Skeletal muscle satellite cell (primary cell): ENCODE data around the gene ZBTB5.

ENCODE experiments used
- H3K27me3 ChIP-seq: 2 replicates; pipeline ENCODE4 v1.7.0; 2013; ENCODE audit warnings: low read length; ENCODE audit not compliant: control insufficient read depth, insufficient read depth
- H3K36me3 ChIP-seq: 2 replicates; pipeline ENCODE4 v1.7.0; 2013; ENCODE audit warnings: mild to moderate bottlenecking, control low read depth, low read length; ENCODE audit not compliant: insufficient read depth
- H3K4me1 ChIP-seq: 2 replicates; pipeline ENCODE4 v1.7.0; 2013; ENCODE audit warnings: low read length; ENCODE audit not compliant: control insufficient read depth, insufficient read depth
- H3K4me2 ChIP-seq: 2 replicates; pipeline ENCODE4 v1.7.0; 2013; ENCODE audit warnings: mild to moderate bottlenecking, low read length
- H3K4me3 ChIP-seq: 2 replicates; pipeline ENCODE4 v1.7.0; 2013; ENCODE audit warnings: low read length
- H3K9ac ChIP-seq: 2 replicates; pipeline ENCODE4 v1.7.0; 2013; ENCODE audit warnings: mild to moderate bottlenecking, low read depth, low read length, moderate library complexity
- H3K9me3 ChIP-seq: replicated peaks from 2 replicates; pipeline ENCODE4 v1.7.0; 2013; ENCODE audit warnings: mild to moderate bottlenecking, control low read depth, low read length

Gene ZBTB5

DNA sequence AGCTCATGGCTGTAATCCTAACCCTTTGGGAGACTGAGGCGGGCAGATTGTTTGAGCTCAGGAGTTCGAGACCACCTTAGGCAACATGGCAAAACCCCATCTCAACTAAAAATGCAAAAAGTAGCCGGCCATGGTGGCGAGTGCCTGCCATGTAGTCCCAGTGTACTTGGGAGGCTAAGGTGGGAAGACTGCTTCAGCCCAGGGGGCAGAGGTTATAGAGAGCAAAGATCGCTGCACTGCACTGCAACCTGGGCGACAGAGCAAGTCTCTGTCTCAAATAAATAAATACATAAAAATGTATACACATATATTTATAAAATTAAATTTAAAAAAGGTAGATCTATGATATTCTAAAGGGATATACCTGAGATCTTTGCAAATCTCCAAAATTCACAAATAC is 19.4 kb downstream of the ZBTB5 start:
- peaks cover 18% of the 10 kb centered on the region for H3K36me3 ChIP-seq
- no peaks in the 10 kb centered on the region for H3K9me3 ChIP-seq
- H3K4me2 ChIP-seq: no peak overlapping the region
- no peak overlapping the region for H3K4me3 ChIP-seq
- no peak overlapping the region for H3K9ac ChIP-seq
- H3K27me3 ChIP-seq: no peaks in the 10 kb centered on the region
- H3K4me1 ChIP-seq: no peaks in the 10 kb centered on the region

DNA sequence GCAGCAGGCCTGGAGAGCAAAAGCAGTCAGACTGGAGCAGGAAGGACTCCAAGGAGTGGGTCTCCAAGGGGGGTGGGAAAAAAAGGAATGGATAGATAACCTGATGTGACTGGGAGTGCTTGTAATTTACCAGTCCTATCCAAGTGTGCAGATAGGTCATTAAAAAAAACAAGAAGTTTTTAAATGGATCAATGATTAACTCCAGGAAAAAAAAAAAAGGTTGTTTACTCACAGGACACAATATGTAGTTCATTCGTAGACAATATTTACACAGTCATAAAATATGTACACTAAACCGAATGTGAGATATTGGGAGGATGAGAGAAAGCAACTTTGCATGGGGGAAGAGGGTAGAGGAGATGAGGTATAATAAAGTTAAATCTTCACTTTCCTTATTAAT is 20.4 kb downstream of the ZBTB5 start:
- peaks cover 22% of the 10 kb centered on the region for H3K36me3 ChIP-seq
- H3K4me1 ChIP-seq: no peaks in the 10 kb centered on the region
- no peaks in the 10 kb centered on the region for H3K9me3 ChIP-seq
- H3K4me2 ChIP-seq: no peak overlapping the region
- no peak overlapping the region for H3K9ac ChIP-seq
- no peak overlapping the region for H3K4me3 ChIP-seq
- no peaks in the 10 kb centered on the region for H3K27me3 ChIP-seq

DNA sequence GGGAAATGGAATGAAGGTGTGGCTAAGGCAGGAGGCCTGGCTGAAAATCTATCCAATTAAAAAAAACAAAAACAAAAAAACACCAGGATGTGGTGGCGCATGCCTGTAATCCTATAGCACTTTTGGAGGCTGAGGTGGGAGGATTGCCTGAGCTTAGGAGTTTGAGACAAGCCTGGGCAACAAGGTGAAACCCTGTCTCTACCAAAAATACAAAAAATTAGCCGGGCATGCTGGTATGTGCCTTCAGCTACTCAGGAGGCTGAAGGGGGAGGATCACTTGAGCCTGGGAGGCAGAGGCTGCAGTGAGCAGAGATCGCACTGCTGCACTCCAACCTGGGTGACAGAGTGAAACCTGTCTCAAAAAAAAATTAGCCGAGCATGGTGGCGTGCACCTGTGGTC is 21.7 kb downstream of the ZBTB5 start:
- Histone ChIP-seq H3K36me3 (peaks cover 34% of the 10 kb centered on the region), H3K4me2 (no peak overlapping the region), H3K4me1 (no peaks in the 10 kb centered on the region), H3K27me3 (no peaks in the 10 kb centered on the region), H3K9ac (no peak overlapping the region), H3K9me3 (no peaks in the 10 kb centered on the region), H3K4me3 (no peak overlapping the region)

DNA sequence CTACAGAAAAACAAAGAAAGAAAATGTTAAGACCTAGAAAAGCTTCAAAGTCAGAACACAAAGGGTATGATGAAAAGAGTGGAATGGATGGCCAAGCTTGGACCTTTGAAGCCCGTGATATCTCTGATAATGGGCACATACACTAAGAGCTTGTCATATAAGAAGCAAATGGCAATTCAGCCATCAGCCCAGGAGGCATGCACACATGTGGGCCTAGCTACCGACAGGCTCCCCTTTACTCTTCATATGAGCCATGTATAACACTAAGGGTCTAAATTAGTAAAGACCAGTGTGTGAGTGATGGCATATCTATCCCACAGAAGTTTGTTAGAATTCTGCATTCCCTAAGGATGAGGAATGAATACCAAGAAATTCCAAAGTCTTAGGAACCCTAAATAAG is 22.7 kb downstream of the ZBTB5 start:
- no peak overlapping the region for H3K4me2 ChIP-seq
- H3K4me1 ChIP-seq: no peaks in the 10 kb centered on the region
- H3K36me3 ChIP-seq: peaks cover 44% of the 10 kb centered on the region
- H3K27me3 ChIP-seq: no peaks in the 10 kb centered on the region
- no peak overlapping the region for H3K4me3 ChIP-seq
- no peaks in the 10 kb centered on the region for H3K9me3 ChIP-seq
- H3K9ac ChIP-seq: no peak overlapping the region

DNA sequence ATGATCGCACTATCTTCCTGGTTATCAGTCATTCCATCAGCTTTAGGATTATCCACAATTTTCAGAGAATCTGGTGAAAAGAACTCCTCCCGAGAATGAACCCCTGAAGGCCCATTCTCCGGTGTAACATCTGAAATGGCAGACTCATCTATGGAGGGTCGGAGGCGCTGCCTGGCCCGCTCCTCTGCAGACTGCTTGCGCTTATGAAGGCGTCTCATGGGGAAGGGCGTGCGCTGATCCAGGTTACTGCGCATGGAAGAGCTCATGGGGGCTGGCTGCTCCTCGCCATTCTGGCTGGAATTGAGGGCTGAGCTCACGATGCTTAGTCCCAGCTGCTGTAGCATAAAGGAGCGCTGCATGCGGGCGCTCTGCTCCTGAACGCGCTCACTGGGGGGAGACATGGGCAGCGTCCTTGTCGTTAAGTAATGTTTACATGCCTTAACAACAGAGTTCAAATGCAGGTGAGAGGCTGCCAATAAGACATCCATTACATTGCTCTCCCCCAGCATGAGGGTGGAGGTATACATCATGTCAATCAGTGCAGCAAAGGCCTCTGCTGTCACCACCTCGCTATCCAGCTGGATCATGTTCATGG is 23.4 kb downstream of the ZBTB5 start:
- H3K4me1 ChIP-seq: no peaks in the 10 kb centered on the region
- no peak overlapping the region for H3K9ac ChIP-seq
- H3K27me3 ChIP-seq: no peaks in the 10 kb centered on the region
- no peak overlapping the region for H3K4me3 ChIP-seq
- H3K36me3 ChIP-seq: peaks cover 51% of the 10 kb centered on the region
- no peak overlapping the region for H3K4me2 ChIP-seq
- H3K9me3 ChIP-seq: no peaks in the 10 kb centered on the region

DNA sequence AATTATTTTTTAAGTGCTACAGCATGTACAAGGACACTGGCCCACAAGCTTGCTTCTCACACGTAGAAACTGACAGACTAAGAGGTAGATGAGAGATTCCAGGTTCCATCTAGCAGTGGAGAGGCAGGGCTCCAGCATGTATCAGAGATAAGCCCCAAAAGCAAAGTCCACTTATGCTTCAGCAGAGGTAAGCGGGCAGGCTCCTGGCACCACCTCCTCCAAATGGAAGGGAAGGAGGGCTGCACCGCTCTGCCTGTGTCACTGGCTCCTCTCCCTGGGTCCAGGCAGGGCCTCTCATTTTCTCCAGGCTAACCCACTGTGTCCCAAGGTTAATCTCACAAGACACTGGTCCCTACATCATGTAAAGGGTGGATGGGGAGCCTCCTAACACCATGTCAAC is 26.9 kb downstream of the ZBTB5 start:
- H3K9me3 ChIP-seq: no peaks in the 10 kb centered on the region
- H3K4me3 ChIP-seq: no peak overlapping the region
- H3K4me1 ChIP-seq: no peaks in the 10 kb centered on the region
- H3K27me3 ChIP-seq: no peaks in the 10 kb centered on the region
- H3K36me3 ChIP-seq: peaks cover 82% of the 10 kb centered on the region
- no peak overlapping the region for H3K9ac ChIP-seq
- H3K4me2 ChIP-seq: no peak overlapping the region

DNA sequence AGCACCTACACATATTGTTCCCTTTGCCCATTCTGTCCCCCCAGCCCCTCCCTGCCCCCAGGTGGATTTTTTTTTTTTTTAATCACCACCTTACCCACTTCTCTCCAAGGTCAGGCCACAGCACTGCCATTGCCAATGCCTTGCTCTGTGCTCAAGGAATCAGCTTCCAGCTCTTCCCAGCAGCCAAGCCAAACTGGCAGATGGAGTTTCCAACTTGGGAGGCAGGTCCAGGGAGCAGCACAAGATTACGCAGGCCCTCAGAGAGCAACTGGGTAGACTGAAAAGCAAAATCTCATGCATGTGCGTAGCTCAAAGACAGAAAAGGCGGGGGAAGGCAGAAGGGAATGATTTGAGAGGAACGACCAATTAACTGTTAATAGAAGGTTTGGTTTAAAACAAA is 27.6 kb downstream of the ZBTB5 start:
- H3K36me3 ChIP-seq: peaks cover 82% of the 10 kb centered on the region
- no peak overlapping the region for H3K4me2 ChIP-seq
- no peaks in the 10 kb centered on the region for H3K27me3 ChIP-seq
- peaks cover 3% of the 10 kb centered on the region for H3K4me1 ChIP-seq
- no peaks in the 10 kb centered on the region for H3K9me3 ChIP-seq
- no peak overlapping the region for H3K9ac ChIP-seq
- H3K4me3 ChIP-seq: no peak overlapping the region

DNA sequence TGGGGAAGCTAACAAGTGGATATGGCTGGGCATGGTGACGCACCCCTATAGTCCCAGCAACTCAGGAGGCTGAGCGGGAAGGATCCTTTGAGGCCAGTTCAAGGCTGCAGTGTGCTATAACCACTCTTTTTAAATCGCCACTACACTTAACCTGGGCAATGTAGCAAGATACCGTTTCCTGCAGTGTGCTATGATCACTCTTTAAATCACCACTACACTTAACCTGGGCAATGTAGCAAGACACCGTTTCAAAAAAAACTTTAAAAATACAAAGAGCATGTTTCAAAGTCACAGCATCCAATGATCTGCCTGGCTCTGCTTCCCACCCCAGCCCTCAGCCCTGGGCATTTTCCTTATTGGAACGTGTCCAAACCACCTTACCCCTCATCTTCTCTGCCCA is 28.2 kb downstream of the ZBTB5 start:
- no peaks in the 10 kb centered on the region for H3K27me3 ChIP-seq
- H3K36me3 ChIP-seq: peaks cover 78% of the 10 kb centered on the region
- no peak overlapping the region for H3K4me3 ChIP-seq
- H3K9me3 ChIP-seq: no peaks in the 10 kb centered on the region
- no peak overlapping the region for H3K4me2 ChIP-seq
- no peak overlapping the region for H3K9ac ChIP-seq
- H3K4me1 ChIP-seq: peaks cover 6% of the 10 kb centered on the region

DNA sequence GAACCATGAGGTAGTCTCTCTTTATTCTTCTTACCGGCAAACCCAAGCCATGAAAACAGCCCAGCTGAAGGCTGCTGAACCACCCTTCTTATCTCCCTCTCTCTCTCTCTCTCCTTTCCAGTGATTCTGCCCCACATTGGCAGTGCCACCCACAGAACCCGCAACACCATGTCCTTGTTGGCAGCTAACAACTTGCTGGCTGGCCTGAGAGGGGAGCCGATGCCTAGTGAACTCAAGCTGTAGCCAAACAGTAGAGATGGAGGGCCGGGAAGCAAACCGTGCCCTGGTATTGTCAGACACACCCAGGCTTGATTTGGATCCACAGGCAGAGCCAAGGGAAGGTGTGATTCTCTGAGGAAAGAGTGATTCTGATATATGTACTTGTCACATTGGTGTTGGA is 28.7 kb downstream of the ZBTB5 start:
- no peaks in the 10 kb centered on the region for H3K9me3 ChIP-seq
- no peaks in the 10 kb centered on the region for H3K27me3 ChIP-seq
- H3K36me3 ChIP-seq: peaks cover 74% of the 10 kb centered on the region
- no peak overlapping the region for H3K4me3 ChIP-seq
- no peak overlapping the region for H3K4me2 ChIP-seq
- peaks cover 6% of the 10 kb centered on the region for H3K4me1 ChIP-seq
- H3K9ac ChIP-seq: no peak overlapping the region

DNA sequence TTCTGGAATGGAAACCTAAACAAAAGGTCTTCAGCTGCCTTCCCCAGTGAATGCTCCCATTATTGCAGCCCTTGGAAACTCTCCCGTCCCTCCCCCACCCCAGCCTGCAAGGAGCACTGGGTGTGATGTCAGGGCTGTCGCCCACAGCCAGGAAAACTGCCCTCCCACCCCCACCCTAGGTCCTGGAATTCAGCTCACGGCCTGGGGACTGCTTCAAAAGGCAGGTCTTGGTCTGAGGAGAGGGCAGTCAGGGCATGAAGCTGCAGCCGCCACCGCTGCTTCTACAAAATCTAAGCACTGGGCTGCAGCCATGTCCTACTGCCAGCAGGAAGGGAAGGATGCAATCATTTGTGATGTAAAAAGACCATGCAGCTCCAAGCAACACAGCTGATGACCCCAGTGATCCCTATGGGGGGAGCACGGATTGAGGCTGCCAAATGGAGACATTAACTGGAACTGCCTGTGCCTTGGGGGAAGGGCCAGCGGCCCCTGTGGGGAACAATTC is 31.3 kb downstream of the ZBTB5 start:
- H3K4me2 ChIP-seq: no peak overlapping the region
- H3K27me3 ChIP-seq: no peaks in the 10 kb centered on the region
- H3K9me3 ChIP-seq: no peaks in the 10 kb centered on the region
- H3K4me3 ChIP-seq: no peak overlapping the region
- peaks cover 74% of the 10 kb centered on the region for H3K36me3 ChIP-seq
- H3K9ac ChIP-seq: no peak overlapping the region
- peaks cover 6% of the 10 kb centered on the region for H3K4me1 ChIP-seq

DNA sequence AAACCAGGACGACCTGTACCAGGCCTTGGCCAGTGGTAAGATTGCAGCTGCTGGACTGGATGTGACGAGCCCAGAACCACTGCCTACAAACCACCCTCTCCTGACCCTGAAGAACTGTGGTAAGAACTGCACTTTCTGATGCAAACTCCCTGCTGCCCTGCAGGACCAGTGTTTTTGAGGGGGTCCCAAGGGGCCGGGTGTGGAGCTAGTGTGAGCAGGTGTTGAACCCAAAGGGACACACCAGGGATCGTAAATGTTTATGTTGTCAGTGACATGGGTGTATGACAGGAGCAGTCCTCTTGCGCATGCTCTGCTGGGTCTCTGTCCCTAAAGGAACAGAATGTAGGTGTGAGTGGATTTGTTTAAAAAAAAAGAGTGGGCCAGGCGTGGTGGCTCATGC is 33.2 kb downstream of the ZBTB5 start:
- Histone ChIP-seq H3K9me3 (no peaks in the 10 kb centered on the region), H3K9ac (no peak overlapping the region), H3K4me3 (no peak overlapping the region), H3K36me3 (peaks cover 71% of the 10 kb centered on the region), H3K4me2 (no peak overlapping the region), H3K27me3 (no peaks in the 10 kb centered on the region), H3K4me1 (peaks cover 6% of the 10 kb centered on the region)

DNA sequence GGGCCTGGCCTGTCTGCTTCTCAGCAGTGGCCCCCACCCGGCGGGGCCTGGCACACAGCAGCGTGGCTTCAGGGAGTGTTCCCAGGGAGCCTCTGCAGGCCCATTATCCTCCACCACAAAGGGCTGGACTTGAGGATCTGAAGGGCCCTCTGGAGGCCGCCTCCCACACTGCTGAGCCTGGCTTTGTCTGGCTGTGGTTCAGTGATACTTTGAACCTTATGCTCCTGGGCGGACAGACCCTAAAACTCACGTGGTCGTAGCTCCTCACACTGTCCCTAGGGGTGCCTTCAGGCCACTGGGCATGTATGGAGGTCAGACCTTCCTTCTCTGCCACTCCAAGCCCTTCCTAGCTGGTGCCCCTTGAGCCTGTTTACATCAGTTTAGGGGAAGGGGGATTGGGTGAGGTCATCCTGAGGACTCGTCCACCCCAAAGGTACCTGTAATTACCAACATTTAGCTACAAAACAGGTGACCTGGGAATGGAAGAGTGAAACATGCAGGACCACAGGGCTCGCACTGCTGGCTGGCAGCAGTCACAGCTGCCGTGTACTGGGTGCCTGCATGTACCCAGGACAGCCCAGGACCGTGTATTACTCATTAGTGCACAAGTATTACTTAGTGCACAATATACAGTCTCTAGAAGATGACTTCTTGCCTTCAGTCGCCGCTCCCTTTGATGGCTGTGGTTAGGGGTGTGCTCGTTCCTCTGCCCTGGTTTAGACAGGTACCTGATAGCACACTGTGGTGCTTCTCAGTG is 34.2 kb downstream of the ZBTB5 start:
- peaks cover 6% of the 10 kb centered on the region for H3K4me1 ChIP-seq
- no peaks in the 10 kb centered on the region for H3K9me3 ChIP-seq
- H3K9ac ChIP-seq: no peak overlapping the region
- H3K4me2 ChIP-seq: no peak overlapping the region
- peaks cover 70% of the 10 kb centered on the region for H3K36me3 ChIP-seq
- no peak overlapping the region for H3K4me3 ChIP-seq
- H3K27me3 ChIP-seq: no peaks in the 10 kb centered on the region
